Renal cortical epithelial cell (primary cell): ENCODE results near the gene CDC27. TPM values are rescaled to one million over a fixed set of nuclear protein-coding genes. Genes with fewer than 3 reads are reported as not detected.
"Not testable (repeated sequence)": the region's sequence is repeated elsewhere in the genome, so short reads cannot be mapped to it uniquely, and the experiment has no call there.

ENCODE experiments used
- DNase-seq: peaks from one replicate; pipeline ENCODE4 v3.0.0-alpha.2; 2011; ENCODE audit warnings: low read depth
- total RNA-seq: library from RNA; depleted of rRNA; stranded (reverse); fragments of >200 nt; gene quantifications from 2 replicates; pipeline ENCODE4 v1.2.3, GENCODE V29; 2014

The CDC27 gene
- total RNA-seq, 1 donor from 2014 or later = 137 TPM

GRCh38 chr17:47135235-47135634, 53.9 kb downstream of the CDC27 start:
- DNase-seq = no peak

- DNase-seq = not testable (repeated sequence)
These were observed 54.7 kb downstream of the CDC27 start for GRCh38 chr17:47134354-47134753.

- peak; percentile 7 for DNase-seq
These were observed 57.3 kb downstream of the CDC27 start for GRCh38 chr17:47131761-47132160.

GRCh38 chr17:47126835-47127234, 62.3 kb downstream of the CDC27 start:
- DNase-seq = peak; percentile 17

- DNase-seq = not testable (repeated sequence)
These were observed 65.8 kb downstream of the CDC27 start for GRCh38 chr17:47123262-47123661.

GRCh38 chr17:47120521-47121095, 68.5 kb downstream of the CDC27 start:
- no peak for DNase-seq

- peak; percentile 93 for DNase-seq
These were observed 69.2 kb downstream of the CDC27 start for GRCh38 chr17:47119746-47120520.

- no peak for DNase-seq
These were observed 71.7 kb downstream of the CDC27 start for GRCh38 chr17:47117386-47117785.

- no peak for DNase-seq
These were observed 83.0 kb downstream of the CDC27 start for GRCh38 chr17:47106130-47106529.

GRCh38 chr17:47105246-47105645, 83.8 kb downstream of the CDC27 start:
- DNase-seq = not testable (repeated sequence)

- DNase-seq = no peak
These were observed 86.2 kb downstream of the CDC27 start for GRCh38 chr17:47102914-47103313.

- DNase-seq = peak; percentile 73
These were observed 88.9 kb downstream of the CDC27 start for GRCh38 chr17:47099987-47100711.

GRCh38 chr17:47099451-47099986, 89.6 kb downstream of the CDC27 start:
- no peak for DNase-seq

- DNase-seq = no peak
These were observed 92.8 kb downstream of the CDC27 start for GRCh38 chr17:47096343-47096742.

- no peak for DNase-seq
These were observed 93.8 kb downstream of the CDC27 start for GRCh38 chr17:47095268-47095667.

- DNase-seq = no peak
These were observed 102.0 kb downstream of the CDC27 start for GRCh38 chr17:47087093-47087492.

GRCh38 chr17:47085736-47086135, 103.4 kb downstream of the CDC27 start:
- no peak for DNase-seq

GRCh38 chr17:47078801-47079200, 110.3 kb downstream of the CDC27 start:
- no peak for DNase-seq

GRCh38 chr17:47077576-47077975, 111.5 kb downstream of the CDC27 start:
- DNase-seq = peak; percentile 63

- no peak for DNase-seq
These were observed 112.9 kb downstream of the CDC27 start for GRCh38 chr17:47076171-47076570.

GRCh38 chr17:47074361-47074760, 114.7 kb downstream of the CDC27 start:
- not testable (repeated sequence) for DNase-seq

GRCh38 chr17:47073629-47074028, 115.5 kb downstream of the CDC27 start:
- DNase-seq = not testable (repeated sequence)
